PFSK-1 (cell line): ENCODE data around the gene MCUR1.

ENCODE experiments used
- POLR2AphosphoS5 ChIP-seq: IDR thresholded peaks from 2 replicates; pipeline ENCODE4 v1.6.1; 2012; ENCODE audit warnings: low read depth, mild to moderate bottlenecking, control low read depth, low read length, moderate library complexity
- TAF1 ChIP-seq: IDR thresholded peaks from 2 replicates; pipeline ENCODE4 v1.6.1; 2012; ENCODE audit warnings: low read length, control low read depth, borderline replicate concordance; ENCODE audit not compliant: insufficient read depth
- TF ChIP-seq, protein P1 (sequence below), 2 experiments: IDR thresholded peaks; 2 replicates each; pipeline versions ENCODE4 v1.6.1 to v1.8.0; 2011 to 2012; ENCODE audit warnings: low read depth in 2 of 2, low read length in 2 of 2, control low read depth in 1 of 2, inconsistent platforms in 1 of 2, mild to moderate bottlenecking in 1 of 2, moderate library complexity in 1 of 2; ENCODE audit not compliant: insufficient read depth in 1 of 2

DNA sequence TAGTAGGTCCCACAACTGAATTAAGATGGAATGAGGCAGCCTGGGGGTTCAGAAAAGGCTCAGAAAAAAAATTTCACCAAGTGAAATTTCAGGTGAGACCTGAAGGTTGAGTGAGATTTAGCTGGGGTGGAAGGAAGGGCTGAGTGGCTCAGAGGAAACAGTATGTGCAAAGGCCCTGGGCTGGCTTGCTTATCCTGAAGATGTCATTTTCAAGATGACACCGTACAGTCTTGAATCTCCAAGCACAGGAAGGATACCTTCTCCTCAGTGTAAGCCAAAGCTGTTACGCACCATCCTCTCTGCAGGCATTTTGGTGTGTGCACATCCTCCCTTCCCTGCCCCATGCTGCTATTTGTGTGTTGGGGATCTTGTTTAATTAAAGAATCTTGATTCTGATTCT, 59.7 kb downstream of the MCUR1 start:
- TF ChIP-seq POLR2AphosphoS5 (no peak), TAF1 (no peak)
- TF ChIP-seq, protein P1, sequence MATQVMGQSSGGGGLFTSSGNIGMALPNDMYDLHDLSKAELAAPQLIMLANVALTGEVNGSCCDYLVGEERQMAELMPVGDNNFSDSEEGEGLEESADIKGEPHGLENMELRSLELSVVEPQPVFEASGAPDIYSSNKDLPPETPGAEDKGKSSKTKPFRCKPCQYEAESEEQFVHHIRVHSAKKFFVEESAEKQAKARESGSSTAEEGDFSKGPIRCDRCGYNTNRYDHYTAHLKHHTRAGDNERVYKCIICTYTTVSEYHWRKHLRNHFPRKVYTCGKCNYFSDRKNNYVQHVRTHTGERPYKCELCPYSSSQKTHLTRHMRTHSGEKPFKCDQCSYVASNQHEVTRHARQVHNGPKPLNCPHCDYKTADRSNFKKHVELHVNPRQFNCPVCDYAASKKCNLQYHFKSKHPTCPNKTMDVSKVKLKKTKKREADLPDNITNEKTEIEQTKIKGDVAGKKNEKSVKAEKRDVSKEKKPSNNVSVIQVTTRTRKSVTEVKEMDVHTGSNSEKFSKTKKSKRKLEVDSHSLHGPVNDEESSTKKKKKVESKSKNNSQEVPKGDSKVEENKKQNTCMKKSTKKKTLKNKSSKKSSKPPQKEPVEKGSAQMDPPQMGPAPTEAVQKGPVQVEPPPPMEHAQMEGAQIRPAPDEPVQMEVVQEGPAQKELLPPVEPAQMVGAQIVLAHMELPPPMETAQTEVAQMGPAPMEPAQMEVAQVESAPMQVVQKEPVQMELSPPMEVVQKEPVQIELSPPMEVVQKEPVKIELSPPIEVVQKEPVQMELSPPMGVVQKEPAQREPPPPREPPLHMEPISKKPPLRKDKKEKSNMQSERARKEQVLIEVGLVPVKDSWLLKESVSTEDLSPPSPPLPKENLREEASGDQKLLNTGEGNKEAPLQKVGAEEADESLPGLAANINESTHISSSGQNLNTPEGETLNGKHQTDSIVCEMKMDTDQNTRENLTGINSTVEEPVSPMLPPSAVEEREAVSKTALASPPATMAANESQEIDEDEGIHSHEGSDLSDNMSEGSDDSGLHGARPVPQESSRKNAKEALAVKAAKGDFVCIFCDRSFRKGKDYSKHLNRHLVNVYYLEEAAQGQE (IDR thresholded peaks at IDR 0.05; ENCODE audit: insufficient read depth in 1 of 2, low read depth in 2 of 2, low read length in 2 of 2), result no peak
